Ascending aorta (tissue), 2 donors: ENCODE data around the gene CILP. TPM values are rescaled to one million over a fixed set of nuclear protein-coding genes. Genes with fewer than 3 reads are reported as not detected.

ENCODE experiments used
- DNase-seq, 2 donors: peaks; one replicate each; pipeline ENCODE4 v3.0.0-alpha.2; 2019; ENCODE audit warnings: low spot score in 2 of 2
- H3K27ac ChIP-seq, 2 donors: fragments of 200-600 bp; sonication (generic); one replicate each; pipeline ENCODE4 v1.5.1; 2016 to 2017; ENCODE audit warnings: mild to moderate bottlenecking in 1 of 2
- H3K27me3 ChIP-seq: fragments of 200-600 bp; sonication (generic); one replicate; pipeline ENCODE4 v1.5.1; 2017
- H3K36me3 ChIP-seq, 2 donors: fragments of 200-600 bp; sonication (generic); one replicate each; pipeline ENCODE4 v1.5.1; 2016
- H3K4me1 ChIP-seq, 2 donors: fragments of 200-600 bp; sonication (generic); one replicate each; pipeline ENCODE4 v1.5.1; 2016 to 2017; ENCODE audit warnings: mild to moderate bottlenecking in 1 of 2
- H3K4me3 ChIP-seq, 2 donors: fragments of 200-600 bp; sonication (generic); one replicate each; pipeline ENCODE4 v1.5.1; 2016 to 2017; ENCODE audit warnings: mild to moderate bottlenecking in 1 of 2
- H3K9me3 ChIP-seq, 2 donors: fragments of 200-600 bp; sonication (generic); one replicate each; pipeline ENCODE4 v1.5.1; 2016
- intact Hi-C: fragments of 100-400 bp; cut with DNase I; formaldehyde crosslinking; loops from one replicate; pipeline ENCODE4 v1.15.1; 2023
- total RNA-seq: library from RNA; depleted of rRNA; stranded (reverse); fragments of >200 nt; gene quantifications from one replicate; pipeline ENCODE4 v1.1.0, GENCODE V29; 2016
- TF ChIP-seq, protein P1 (sequence below), 3 experiments: fragments of 200-600 bp in 2 of 3; fragments of 450-650 bp in 1 of 3; sonication (generic) in 2 of 3; IDR thresholded peaks; one replicate each; pipeline ENCODE4 v1.5.1; 2016 to 2019; ENCODE audit warnings: antibody characterized with exemption in 3 of 3, mild to moderate bottlenecking in 1 of 3, moderate library complexity in 1 of 3

CILP gene
- total RNA-seq, 1 donor from 2014 or later, result 1.8 TPM

DNA sequence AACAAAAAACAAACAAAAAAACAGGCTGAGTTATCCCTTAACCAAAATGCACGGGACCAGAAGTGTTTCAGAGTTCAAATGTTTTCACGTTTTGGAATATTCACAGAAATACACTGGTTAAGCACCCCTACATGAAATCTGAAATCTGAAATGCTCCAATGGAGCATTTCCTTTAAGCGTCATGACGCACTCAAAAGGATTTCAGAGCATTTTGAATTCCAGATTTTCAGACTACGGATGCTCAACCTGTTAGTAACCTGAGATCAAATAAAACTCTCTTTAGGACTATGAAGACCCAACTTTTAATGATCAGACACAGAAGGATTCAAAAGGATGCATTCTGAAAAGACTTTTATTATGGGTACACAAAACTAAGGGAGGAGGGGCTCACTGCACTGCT lies 35.8 kb downstream of the CILP start:
- no peaks in the 10 kb centered on the region for H3K9me3 ChIP-seq
- peaks cover 0 to 6% of the 10 kb centered on the region in 2 donors for H3K4me1 ChIP-seq
- intact Hi-C loops, result no loop called here
- H3K27me3 ChIP-seq, result no peaks in the 10 kb centered on the region
- TF ChIP-seq, protein P1, sequence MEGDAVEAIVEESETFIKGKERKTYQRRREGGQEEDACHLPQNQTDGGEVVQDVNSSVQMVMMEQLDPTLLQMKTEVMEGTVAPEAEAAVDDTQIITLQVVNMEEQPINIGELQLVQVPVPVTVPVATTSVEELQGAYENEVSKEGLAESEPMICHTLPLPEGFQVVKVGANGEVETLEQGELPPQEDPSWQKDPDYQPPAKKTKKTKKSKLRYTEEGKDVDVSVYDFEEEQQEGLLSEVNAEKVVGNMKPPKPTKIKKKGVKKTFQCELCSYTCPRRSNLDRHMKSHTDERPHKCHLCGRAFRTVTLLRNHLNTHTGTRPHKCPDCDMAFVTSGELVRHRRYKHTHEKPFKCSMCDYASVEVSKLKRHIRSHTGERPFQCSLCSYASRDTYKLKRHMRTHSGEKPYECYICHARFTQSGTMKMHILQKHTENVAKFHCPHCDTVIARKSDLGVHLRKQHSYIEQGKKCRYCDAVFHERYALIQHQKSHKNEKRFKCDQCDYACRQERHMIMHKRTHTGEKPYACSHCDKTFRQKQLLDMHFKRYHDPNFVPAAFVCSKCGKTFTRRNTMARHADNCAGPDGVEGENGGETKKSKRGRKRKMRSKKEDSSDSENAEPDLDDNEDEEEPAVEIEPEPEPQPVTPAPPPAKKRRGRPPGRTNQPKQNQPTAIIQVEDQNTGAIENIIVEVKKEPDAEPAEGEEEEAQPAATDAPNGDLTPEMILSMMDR (IDR thresholded peaks at IDR 0.05), result no peak
- peaks cover 58 to 82% of the 10 kb centered on the region in 2 donors for H3K36me3 ChIP-seq
- DNase-seq, result no peak
- no peak overlapping the region for H3K4me3 ChIP-seq
- H3K27ac ChIP-seq, result no peak overlapping the region

DNA sequence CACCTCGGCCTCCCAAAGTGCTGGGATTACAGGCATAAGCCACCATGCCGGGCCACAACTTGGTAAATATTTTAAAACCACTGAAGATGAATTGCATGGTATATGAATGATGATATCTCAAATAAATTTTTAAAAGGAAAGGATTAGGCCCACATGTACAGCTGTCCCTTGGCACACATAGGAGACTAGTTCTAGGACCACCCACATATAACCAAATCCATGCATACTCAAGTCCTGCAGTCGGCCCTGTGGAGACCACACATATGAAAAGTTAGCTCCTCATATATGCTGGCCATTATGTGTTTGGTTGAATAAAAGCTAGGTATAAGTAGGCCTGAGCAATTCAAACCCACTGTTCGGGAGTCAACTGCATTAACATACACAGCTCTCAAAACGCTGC lies 36.8 kb downstream of the CILP start:
- H3K9me3 ChIP-seq, result no peaks in the 10 kb centered on the region
- peaks cover 63 to 84% of the 10 kb centered on the region in 2 donors for H3K36me3 ChIP-seq

DNA sequence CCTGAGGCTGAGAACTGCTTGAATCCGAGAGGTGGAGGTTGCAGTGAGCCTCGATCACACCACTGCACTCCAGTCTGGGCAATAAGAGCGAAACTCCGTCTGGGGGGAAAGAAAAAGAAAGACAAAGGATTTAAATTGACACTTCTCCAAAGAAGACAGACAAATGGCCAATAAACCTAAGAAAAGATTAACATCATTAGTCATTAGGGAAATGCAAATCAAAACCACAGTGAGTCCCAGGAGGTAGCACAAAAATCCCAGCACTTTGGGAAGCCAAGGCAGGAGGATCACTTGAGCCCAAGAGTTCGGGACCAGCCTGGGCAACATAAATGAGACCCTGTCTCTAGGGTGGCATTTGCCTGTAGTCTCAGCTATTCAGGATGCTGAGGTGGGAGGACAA lies 38.7 kb downstream of the CILP start:
- H3K4me1 ChIP-seq, result no peaks in the 10 kb centered on the region
- no peaks in the 10 kb centered on the region for H3K27me3 ChIP-seq
- no peaks in the 10 kb centered on the region for H3K9me3 ChIP-seq
- H3K27ac ChIP-seq, result no peak overlapping the region
- TF ChIP-seq, protein P1 (IDR thresholded peaks at IDR 0.05), result no peak
- no peak overlapping the region for H3K4me3 ChIP-seq
- intact Hi-C loops, result no loop called here
- no peak for DNase-seq
- peaks cover 53 to 71% of the 10 kb centered on the region in 2 donors for H3K36me3 ChIP-seq

More for the DNA sequence above, 36.8 kb downstream of the CILP start:
- no peak for DNase-seq
- TF ChIP-seq, protein P1 (IDR thresholded peaks at IDR 0.05), result no peak
- Histone ChIP-seq H3K27ac (no peak overlapping the region), H3K4me1 (peaks cover 0 to under 1% of the 10 kb centered on the region in 2 donors), H3K4me3 (no peak overlapping the region), H3K27me3 (no peaks in the 10 kb centered on the region)
- intact Hi-C loops, result no loop called here

DNA sequence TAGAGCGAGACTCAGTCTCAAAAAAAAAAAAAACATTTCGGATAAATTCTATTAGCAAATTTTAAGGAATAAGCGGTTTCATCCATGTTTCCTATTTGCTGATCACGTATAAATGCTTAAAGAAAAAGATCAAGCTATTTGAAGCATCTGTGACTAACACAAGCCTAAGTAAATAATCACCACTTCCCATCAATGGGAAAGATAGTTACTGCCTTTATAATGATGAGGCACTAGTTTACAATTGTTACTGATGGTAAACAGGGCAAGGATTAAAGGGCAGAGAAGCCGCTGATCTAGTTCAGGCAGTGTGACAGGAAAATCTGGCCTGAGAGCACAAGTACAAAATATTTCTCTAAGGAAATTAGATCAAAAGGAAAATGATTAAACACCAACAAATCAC lies 39.8 kb downstream of the CILP start:
- Histone ChIP-seq H3K4me1 (no peaks in the 10 kb centered on the region), H3K9me3 (no peaks in the 10 kb centered on the region), H3K27ac (no peak overlapping the region), H3K36me3 (peaks cover 46 to 64% of the 10 kb centered on the region in 2 donors), H3K27me3 (no peaks in the 10 kb centered on the region), H3K4me3 (no peak overlapping the region)
- TF ChIP-seq, protein P1 (IDR thresholded peaks at IDR 0.05), result no peak
- DNase-seq, result no peak
- intact Hi-C loops, result no loop called here

DNA sequence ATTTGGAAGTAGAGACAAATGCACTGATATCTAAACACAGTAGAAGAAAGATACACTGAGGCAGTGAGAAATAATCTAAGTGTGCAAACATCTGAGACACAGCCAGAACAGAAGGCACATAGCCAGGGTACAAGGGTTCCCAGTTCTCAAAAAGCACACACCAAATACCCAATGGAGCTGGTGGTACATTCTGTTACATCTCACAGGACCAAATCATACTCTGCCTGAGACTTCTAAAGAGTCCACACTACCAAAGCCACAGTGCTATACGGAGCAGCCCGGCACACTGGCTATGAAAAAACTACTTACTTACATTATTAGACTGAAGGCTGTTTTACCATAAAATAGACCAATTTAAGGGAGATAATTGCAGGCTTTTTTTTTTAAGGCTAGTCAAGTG lies 45.4 kb downstream of the CILP start:
- intact Hi-C loops, result no loop called here
- no peak for DNase-seq
- Histone ChIP-seq H3K9me3 (no peaks in the 10 kb centered on the region), H3K4me1 (no peaks in the 10 kb centered on the region), H3K4me3 (no peak overlapping the region), H3K27ac (no peak overlapping the region), H3K36me3 (peaks cover 26 to 44% of the 10 kb centered on the region in 2 donors), H3K27me3 (no peaks in the 10 kb centered on the region)
- TF ChIP-seq, protein P1 (IDR thresholded peaks at IDR 0.05), result no peak

DNA sequence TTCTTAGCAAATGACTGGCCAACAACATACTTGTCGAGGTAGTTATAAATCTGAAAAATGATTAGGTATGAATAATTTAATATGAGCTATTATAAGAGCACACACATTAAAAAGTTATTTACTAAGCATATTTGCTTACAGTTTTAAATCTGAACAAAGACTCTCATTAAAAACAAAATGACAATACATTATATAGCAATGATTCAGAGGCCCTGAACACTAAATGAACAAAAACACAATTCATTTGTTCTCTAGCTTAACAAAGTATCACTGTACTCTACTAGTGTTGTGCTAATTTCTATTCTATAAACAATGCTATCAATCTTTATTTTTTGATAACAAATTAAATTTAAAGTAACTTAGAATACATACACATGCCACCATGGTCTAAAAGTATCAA lies 47.1 kb downstream of the CILP start:
- DNase-seq, result no peak
- Histone ChIP-seq H3K27ac (no peak overlapping the region), H3K4me1 (no peaks in the 10 kb centered on the region), H3K9me3 (no peaks in the 10 kb centered on the region), H3K4me3 (no peak overlapping the region), H3K27me3 (no peaks in the 10 kb centered on the region), H3K36me3 (peaks cover 16 to 31% of the 10 kb centered on the region in 2 donors)
- intact Hi-C loops, result no loop called here
- TF ChIP-seq, protein P1 (IDR thresholded peaks at IDR 0.05), result no peak
